HEK293 (cell line): Measurements from ENCODE around the gene TMPRSS7.

Source experiments
- CTCF ChIA-PET: fragments of 350-600 bp; formaldehyde crosslinking; extraction: SDS; loops from one replicate; lab custom pipeline; 2021; ENCODE audit warnings: antibody characterized with exemption; lab: Yijun Ruan, JAX
- POLR2A ChIA-PET: fragments of 300-600 bp; formaldehyde crosslinking; extraction: SDS; loops from one replicate; lab custom pipeline; 2020; ENCODE audit warnings: antibody characterized with exemption, inconsistent platforms; lab: Yijun Ruan, JAX
- H3K27ac ChIP-seq: fragments of 200-500 bp; sonication (Bioruptor generic); 2 replicates; pipeline ENCODE4 v1.5.1; 2014; ENCODE audit warnings: low read depth, low read length, control low read depth, inconsistent platforms; ENCODE audit errors: extremely low read depth
- H3K36me3 ChIP-seq, 2 experiments: fragments of 200-500 bp in 1 of 2; sonication (Bioruptor generic) in 1 of 2; 1 replicate in 1 of 2; 2 replicates in 1 of 2; pipeline ENCODE4 v1.5.1; 2014 to 2017; ENCODE audit warnings: inconsistent platforms in 2 of 2, low read length in 2 of 2; ENCODE audit not compliant: control insufficient read depth in 2 of 2, insufficient read depth in 1 of 2
- H3K4me1 ChIP-seq: fragments of 200-500 bp; sonication (Bioruptor generic); 2 replicates; pipeline ENCODE4 v1.5.1; 2014; ENCODE audit warnings: mild to moderate bottlenecking, low read length, inconsistent platforms; ENCODE audit not compliant: control insufficient read depth, insufficient read depth
- H3K4me3 ChIP-seq: 2 replicates; pipeline ENCODE4 v1.5.1; 2011; ENCODE audit warnings: low read depth, mild to moderate bottlenecking, control low read depth, low read length, moderate library complexity
- H3K9me3 ChIP-seq: fragments of 200-500 bp; sonication (Bioruptor generic); 2 replicates; pipeline ENCODE4 v1.5.1; 2014; ENCODE audit warnings: low read depth, low read length, inconsistent platforms; ENCODE audit not compliant: control insufficient read depth, insufficient read depth
- GFI1B ChIP-seq: fragments of 450-650 bp; formaldehyde crosslinking; IDR thresholded peaks from 2 replicates; pipeline ENCODE4 v1.5.1; 2016; ENCODE audit warnings: missing biosample characterization, missing genetic modification characterization
- IKZF3 ChIP-seq: fragments of 450-650 bp; IDR thresholded peaks from 2 replicates; pipeline ENCODE4 v1.5.0; 2018; ENCODE audit warnings: missing biosample characterization, mild to moderate bottlenecking, missing genetic modification characterization, moderate library complexity
- KLF7 ChIP-seq: fragments of 450-650 bp; formaldehyde crosslinking; IDR thresholded peaks from 2 replicates; pipeline ENCODE4 v1.5.1; 2016; ENCODE audit warnings: missing biosample characterization, missing genetic modification characterization, borderline replicate concordance
- OSR2 ChIP-seq: fragments of 450-650 bp; formaldehyde crosslinking; IDR thresholded peaks from 2 replicates; pipeline ENCODE4 v1.5.1; 2016; ENCODE audit warnings: missing biosample characterization, missing genetic modification characterization
- OVOL3 ChIP-seq: fragments of 450-650 bp; formaldehyde crosslinking; IDR thresholded peaks from 2 replicates; pipeline ENCODE4 v1.5.1; 2016; ENCODE audit warnings: missing biosample characterization, missing genetic modification characterization
- PRDM6 ChIP-seq: fragments of 450-650 bp; formaldehyde crosslinking; IDR thresholded peaks from 2 replicates; pipeline ENCODE4 v1.5.1; 2017; ENCODE audit warnings: missing biosample characterization, missing genetic modification characterization
- RBAK ChIP-seq: fragments of 450-650 bp; formaldehyde crosslinking; IDR thresholded peaks from 2 replicates; pipeline ENCODE4 v1.5.1; 2016; ENCODE audit warnings: missing biosample characterization, missing genetic modification characterization
- SCRT2 ChIP-seq: fragments of 450-650 bp; formaldehyde crosslinking; IDR thresholded peaks from 2 replicates; pipeline ENCODE4 v1.5.1; 2016; ENCODE audit warnings: missing biosample characterization, missing genetic modification characterization
- TCF7L2 ChIP-seq: IDR thresholded peaks from 2 replicates; pipeline ENCODE4 v1.6.1; 2011; ENCODE audit warnings: low read depth, mild to moderate bottlenecking, inconsistent platforms, low read length, moderate library complexity, borderline replicate concordance
- ZBTB44 ChIP-seq: fragments of 450-650 bp; IDR thresholded peaks from 2 replicates; pipeline ENCODE4 v1.5.1; 2018; ENCODE audit warnings: missing biosample characterization, mild to moderate bottlenecking, missing genetic modification characterization
- ZFP69B ChIP-seq: fragments of 450-650 bp; formaldehyde crosslinking; IDR thresholded peaks from 2 replicates; pipeline ENCODE4 v1.5.1; 2016; ENCODE audit warnings: missing biosample characterization, missing genetic modification characterization
- ZNF175 ChIP-seq: fragments of 450-650 bp; formaldehyde crosslinking; IDR thresholded peaks from 2 replicates; pipeline ENCODE4 v1.5.1; 2016; ENCODE audit warnings: missing biosample characterization, missing genetic modification characterization
- ZNF211 ChIP-seq: fragments of 450-650 bp; formaldehyde crosslinking; IDR thresholded peaks from 2 replicates; pipeline ENCODE4 v1.5.1; 2016; ENCODE audit warnings: low read depth, missing biosample characterization, missing genetic modification characterization
- ZNF394 ChIP-seq: fragments of 450-650 bp; formaldehyde crosslinking; IDR thresholded peaks from 2 replicates; pipeline ENCODE4 v1.5.1; 2016; ENCODE audit warnings: missing biosample characterization, missing genetic modification characterization, mild to moderate bottlenecking, moderate library complexity, borderline replicate concordance
- ZNF529 ChIP-seq: fragments of 450-650 bp; formaldehyde crosslinking; IDR thresholded peaks from 2 replicates; pipeline ENCODE4 v1.5.1; 2017; ENCODE audit warnings: missing genetic modification characterization, missing biosample characterization; ENCODE audit not compliant: insufficient replicate concordance
- ZNF670 ChIP-seq: fragments of 450-650 bp; formaldehyde crosslinking; IDR thresholded peaks from 2 replicates; pipeline ENCODE4 v1.5.1; 2016; ENCODE audit warnings: missing biosample characterization, missing genetic modification characterization, low read depth
- ZNF692 ChIP-seq: fragments of 450-650 bp; formaldehyde crosslinking; IDR thresholded peaks from 2 replicates; pipeline ENCODE4 v1.5.1; 2016; ENCODE audit warnings: missing biosample characterization, missing genetic modification characterization
- ZNF791 ChIP-seq: fragments of 450-650 bp; formaldehyde crosslinking; IDR thresholded peaks from 2 replicates; pipeline ENCODE4 v1.5.1; 2016; ENCODE audit warnings: missing biosample characterization, missing genetic modification characterization
- ZNF792 ChIP-seq: fragments of 450-650 bp; formaldehyde crosslinking; IDR thresholded peaks from 2 replicates; pipeline ENCODE4 v1.5.1; 2016; ENCODE audit warnings: missing biosample characterization, missing genetic modification characterization
- ZXDB ChIP-seq: fragments of 450-650 bp; formaldehyde crosslinking; IDR thresholded peaks from 2 replicates; pipeline ENCODE4 v1.5.1; 2016; ENCODE audit warnings: missing biosample characterization, missing genetic modification characterization

The TMPRSS7 gene

GRCh38 chr3:111998636-111999483 is 35.7 kb upstream of the TMPRSS7 start, which contains the start of gene TAGLN3:
Gene TAGLN3, plus strand, starts transcription at chr3:111998922. Its CDS starts 501 bp downstream, at chr3:111999423.
- Histone ChIP-seq H3K4me3 (0 out of 2 replicates have a peak within 1 kb of the TSS, but pooled peaks have one; percentile 3), H3K36me3 (peaks cover 0 to under 1% of the 10 kb centered on the region in 2 experiments; a peak in 1 of 3 replicates), H3K4me1 (no peaks in the 10 kb centered on the region), H3K9me3 (no peaks in the 10 kb centered on the region), H3K27ac (no peak within 1 kb of the TSS)
- TF ChIP-seq ZNF211 (tag by site-specific recombination) (no peak), OVOL3 (tag by site-specific recombination) (no peak), ZBTB44 (tag by site-specific recombination) (no peak), SCRT2 (tag by site-specific recombination) (no peak), GFI1B (no peak), ZNF394 (tag by site-specific recombination) (no peak), ZNF792 (tag by site-specific recombination) (no peak), ZNF175 (tag by site-specific recombination) (no peak), ZFP69B (tag by site-specific recombination) (no peak), KLF7 (tag by site-specific recombination) (no peak), TCF7L2 (no peak), RBAK (tag by site-specific recombination) (no peak), ZNF670 (tag by site-specific recombination) (no peak), ZXDB (tag by site-specific recombination) (no peak), ZNF529 (no peak), IKZF3 (tag by site-specific recombination) (no peak), PRDM6 (tag by site-specific recombination) (no peak), OSR2 (tag by site-specific recombination) (no peak), ZNF791 (tag by site-specific recombination) (no peak), ZNF692 (tag by site-specific recombination) (no peak)
- ChIA-PET POLR2A (no interaction called here), CTCF (interaction anchor here (1.8 to 2.1 kb wide), 3 partner anchors 9 to 15 kb away, joined by 9 to 13 read pairs (median 10); no protein-coding TSS in a partner anchor)
